K562 (cell line): Measurements from ENCODE around the gene C4A. TPM values are rescaled to one million over a fixed set of nuclear protein-coding genes. Genes with fewer than 3 reads are reported as not detected.

ENCODE experiments used
- ARID1B ChIP-seq: fragments of 450-650 bp; IDR thresholded peaks from 2 replicates; pipeline ENCODE4 v1.6.1; 2016; ENCODE audit warnings: antibody characterized with exemption, mild to moderate bottlenecking, inconsistent platforms
- CBX1 ChIP-seq: sonication (generic); IDR thresholded peaks from 2 replicates; pipeline ENCODE4 v1.6.1; 2016; ENCODE audit warnings: antibody characterized with exemption, low read depth, mild to moderate bottlenecking
- CBX3 ChIP-seq, 2 experiments: IDR thresholded peaks; 1 replicate in 1 of 2; 2 replicates in 1 of 2; pipeline ENCODE4 v1.6.1; 2012; ENCODE audit warnings: inconsistent platforms in 2 of 2, low read length in 2 of 2, borderline replicate concordance in 1 of 2, control low read depth in 1 of 2
- E2F6 ChIP-seq, 2 experiments: IDR thresholded peaks; 2 replicates each; pipeline ENCODE4 v1.6.1; 2011; ENCODE audit warnings: borderline replicate concordance in 1 of 2, control low read depth in 1 of 2, low read depth in 1 of 2, low read length in 1 of 2, mild to moderate bottlenecking in 1 of 2, mixed read lengths in 1 of 2, moderate library complexity in 1 of 2; ENCODE audit not compliant: insufficient read depth in 1 of 2, insufficient read length in 1 of 2, poor library complexity in 1 of 2, severe bottlenecking in 1 of 2; ENCODE audit errors: extremely low read depth in 1 of 2
- HMG20A ChIP-seq: fragments of 450-650 bp; formaldehyde crosslinking; conservative IDR thresholded peaks from 2 replicates; pipeline ENCODE4 v1.4.0; 2020; ENCODE audit warnings: mild to moderate bottlenecking, mixed read lengths
- KAT7 ChIP-seq: sonication (generic); formaldehyde crosslinking; IDR thresholded peaks from 2 replicates; pipeline ENCODE4 v1.8.0; 2022; ENCODE audit warnings: missing genetic modification reagents, mild to moderate bottlenecking, borderline replicate concordance
- L3MBTL2 ChIP-seq: fragments of 450-650 bp; IDR thresholded peaks from 2 replicates; pipeline ENCODE4 v1.6.1; 2016; ENCODE audit warnings: mild to moderate bottlenecking, moderate library complexity
- MAZ ChIP-seq, 2 experiments: fragments of 450-650 bp in 1 of 2; sonication (generic) in 1 of 2; formaldehyde crosslinking; IDR thresholded peaks in 1 of 2; conservative IDR thresholded peaks in 1 of 2; 2 replicates each; pipeline versions ENCODE4 v1.4.0 to v1.5.0; 2020; ENCODE audit warnings: mild to moderate bottlenecking in 1 of 2, missing genetic modification reagents in 1 of 2
- MTA1 ChIP-seq: fragments of 450-650 bp; IDR thresholded peaks from 2 replicates; pipeline ENCODE4 v1.6.1; 2017; ENCODE audit warnings: borderline replicate concordance
- MTA3 ChIP-seq: fragments of 450-650 bp; formaldehyde crosslinking; IDR thresholded peaks from 2 replicates; pipeline ENCODE4 v1.6.1; 2017; ENCODE audit warnings: mild to moderate bottlenecking, borderline replicate concordance
- NBN ChIP-seq: fragments of 450-650 bp; IDR thresholded peaks from 2 replicates; pipeline ENCODE4 v1.6.1; 2016; ENCODE audit warnings: low read depth, mild to moderate bottlenecking
- PBX2 ChIP-seq, 2 experiments: IDR thresholded peaks in 1 of 2; conservative IDR thresholded peaks in 1 of 2; 2 replicates each; pipeline ENCODE4 v1.6.1; 2016; ENCODE audit warnings: low read depth in 2 of 2, mild to moderate bottlenecking in 1 of 2, missing compliant biosample characterization in 1 of 2, missing genetic modification characterization in 1 of 2, moderate library complexity in 1 of 2
- PHF20 ChIP-seq: fragments of 450-650 bp; IDR thresholded peaks from 2 replicates; pipeline ENCODE4 v1.6.1; 2018; ENCODE audit not compliant: partially characterized antibody
- TAF15 ChIP-seq: fragments of 200-400 bp; formaldehyde crosslinking; IDR thresholded peaks from 2 replicates; pipeline ENCODE4 v1.6.1; 2017; ENCODE audit warnings: mild to moderate bottlenecking, low read depth, low read length, moderate library complexity
- ZBTB9 ChIP-seq: fragments of 450-650 bp; formaldehyde crosslinking; IDR thresholded peaks from 2 replicates; pipeline ENCODE4 v1.4.0; 2020; ENCODE audit warnings: mild to moderate bottlenecking, moderate library complexity
- polyA plus RNA-seq, 8 experiments: library from polyadenylated mRNA; depleted of rRNA in 4 of 8; stranded (reverse) in 5 of 8; unstranded in 3 of 8; fragments of >200 nt; fragmentation: Nextera tagmentation in 2 of 8; fragmentation: Illumina TruSeq in 1 of 8; extraction: Ambion mirVana in 2 of 8; extraction: Trizol in 1 of 8; gene quantifications; 2 replicates each; pipeline versions ENCODE4 v1.2.1 to v1.2.3, GENCODE V29; 2011 to 2014; ENCODE audit warnings: inconsistent platforms in 1 of 8, missing spikeins in 1 of 8
- total RNA-seq, 7 experiments: library from RNA; depleted of rRNA in 6 of 7; stranded (reverse); fragments of >200 nt in 6 of 7; fragmentation: Illumina TruSeq in 2 of 7; extraction: Trizol in 2 of 7; gene quantifications; 2 replicates each; pipeline versions ENCODE4 v1.2.1 to v1.2.3, GENCODE V29; 2011 to 2021; ENCODE audit warnings: low replicate concordance in 1 of 7

Gene C4A
- total and polyA plus RNA-seq, 9 of the 15 experiments (the other 6 are each of a cell fraction or from before 2014, with no cell fraction given), result 0.27 to 7.6 (median 5.0) TPM

GRCh38 chr6:32047855-32048766 is 66.3 kb downstream of the C4A start (continued):
- TF ChIP-seq KAT7 (CRISPR knock-in tag) (0 out of 2 replicates have a peak, but pooled peaks have one; percentile 65), MTA3 (peak; percentile 47; the same call in 1 of the 2 replicates), PBX2 (CRISPR knock-in tag; IDR thresholded peaks at IDR 0.05; ENCODE audit: low read depth) (no peak), PBX2 (tag; conservative IDR thresholded peaks at IDR 0.05; ENCODE audit: low read depth) (peak; percentile 58; the same call in 1 of the 2 replicates), MAZ (CRISPR knock-in tag; conservative IDR thresholded peaks at IDR 0.05 in 1 of 2, IDR thresholded peaks at IDR 0.05 in 1 of 2) (peak; percentile 28 to 70; a peak in 3 of 4 replicates), CBX3 (IDR thresholded peaks at IDR 0.05; ENCODE audit: borderline replicate concordance in 1 of 2, low read length in 2 of 2) (peak in 1 of 2 experiments; percentile 67; a peak in 1 of 3 replicates), ARID1B (no peak; the same call in 1 of the 2 replicates), MTA1 (peak; percentile 52; the same call in 1 of the 2 replicates), ZBTB9 (CRISPR knock-in tag) (0 out of 2 replicates have a peak, but pooled peaks have one; percentile 60), PHF20 (peak; percentile 57), E2F6 (IDR thresholded peaks at IDR 0.05; ENCODE audit: borderline replicate concordance in 1 of 2, extremely low read depth in 1 of 2, insufficient read depth in 1 of 2, insufficient read length in 1 of 2, low read depth in 1 of 2, low read length in 1 of 2, poor library complexity in 1 of 2, severe bottlenecking in 1 of 2) (peak in 1 of 2 experiments; percentile 61), NBN (0 out of 2 replicates have a peak, but pooled peaks have one; percentile 30), CBX1 (peak; percentile 75; the same call in 1 of the 2 replicates), TAF15 (no peak), L3MBTL2 (peak; percentile 67; the same call in 1 of the 2 replicates), HMG20A (CRISPR knock-in tag) (no peak)
